Placental pericyte (primary cell): ENCODE measurements around the gene RHCE. TPM values are rescaled to one million over a fixed set of nuclear protein-coding genes. Genes with fewer than 3 reads are reported as not detected.

Experiments used
- total RNA-seq: library from RNA; depleted of rRNA; stranded (reverse); fragments of >200 nt; gene quantifications from 2 replicates; pipeline ENCODE4 v1.2.3, GENCODE V29; 2012

The RHCE gene
- 0.14 and 0.66 TPM in 2 replicates for total RNA-seq

GRCh38 chr1:25420715-25421114, at the start of gene RHCE:
RHCE (minus strand) TSS chr1:25420825; CDS start chr1:25420786, 39 bp downstream.

DNA sequence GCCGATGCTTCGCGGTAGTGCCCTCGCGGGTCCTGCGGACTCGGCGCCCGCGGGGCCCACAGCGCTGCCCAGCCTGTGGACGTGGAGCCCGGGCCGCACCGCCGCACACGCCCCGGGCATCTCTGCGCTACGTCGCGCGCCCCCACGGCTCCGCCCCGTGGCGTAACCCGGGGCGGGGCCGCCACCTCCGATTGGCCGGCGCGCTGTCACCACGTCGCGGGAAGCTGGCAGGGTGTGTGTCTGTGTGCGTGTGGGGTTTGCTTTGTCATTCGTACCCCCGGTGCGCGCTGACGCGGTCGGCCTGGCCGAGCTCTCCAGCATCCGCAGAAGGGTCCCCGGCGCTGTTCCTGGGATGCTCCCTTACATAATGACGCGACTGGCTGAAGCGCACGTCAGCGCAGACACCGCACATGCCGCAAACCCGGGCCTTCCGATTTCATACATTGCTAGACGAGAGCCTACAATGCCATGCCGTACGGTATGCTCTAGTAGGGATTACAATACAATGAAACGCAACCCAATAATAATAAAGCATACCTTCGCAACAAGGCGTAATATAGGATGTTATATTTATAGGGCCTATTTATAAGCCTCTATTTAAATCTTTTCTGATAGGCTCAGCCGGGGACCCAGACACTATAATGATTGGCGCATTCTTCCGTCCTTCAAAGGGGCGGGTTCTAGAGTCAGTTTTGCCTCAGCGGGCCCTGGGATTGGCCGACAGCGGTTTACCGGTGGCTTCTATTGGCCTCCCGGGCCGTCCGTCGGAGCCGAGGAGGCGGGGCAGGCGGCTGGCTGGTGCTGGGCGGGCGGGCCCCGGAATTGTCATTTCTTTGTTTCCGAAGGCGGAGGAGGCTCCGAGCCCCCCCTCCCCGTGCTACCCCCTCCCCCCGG, 9.7 kb upstream of the RHCE start, which contains the start of gene MACO1:
Gene MACO1 (plus strand): TSS at position 825 of the 894 bp plus-strand sequence. CDS start 202 bp downstream, outside the sequence.

DNA sequence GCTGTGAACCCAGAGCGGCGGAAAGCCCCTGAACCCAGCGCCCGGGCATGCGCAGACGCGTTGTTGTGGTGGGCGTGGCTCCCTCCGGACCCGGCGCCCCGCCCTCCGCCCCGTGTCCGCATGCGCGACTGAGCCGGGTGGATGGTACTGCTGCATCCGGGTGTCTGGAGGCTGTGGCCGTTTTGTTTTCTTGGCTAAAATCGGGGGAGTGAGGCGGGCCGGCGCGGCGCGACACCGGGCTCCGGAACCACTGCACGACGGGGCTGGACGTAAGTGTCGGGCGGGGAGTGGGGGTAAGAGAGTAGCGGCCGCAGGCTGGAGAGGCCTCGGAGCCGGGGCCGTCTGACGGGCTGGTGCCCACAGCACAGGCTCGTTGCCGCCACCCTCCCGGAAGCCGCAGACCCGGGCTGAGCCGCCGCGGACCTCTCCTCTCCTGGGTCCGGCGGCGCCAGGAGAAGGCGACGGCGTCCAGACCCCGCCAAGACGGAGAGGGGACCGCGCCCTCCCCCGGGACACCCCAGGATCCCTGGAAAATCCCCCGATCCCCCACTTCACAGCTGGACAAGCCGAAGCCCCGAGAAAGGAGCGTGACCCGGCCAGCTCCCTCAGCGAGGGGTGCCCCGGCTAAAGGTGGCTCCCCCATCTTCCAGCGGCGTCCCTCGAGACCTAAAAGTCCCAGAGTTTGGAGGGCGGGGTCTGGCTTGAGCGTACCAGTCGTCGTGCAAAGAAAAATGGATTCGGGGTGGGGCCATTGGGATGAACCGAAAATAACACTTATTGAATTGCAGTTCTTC, 82.2 kb downstream of the RHCE start, which contains the start of gene TMEM50A:
Gene TMEM50A (plus strand): TSS at position 147 of the 794 bp plus-strand sequence. CDS start 2,153 bp downstream, outside the sequence.

Other genes with a start within 250 kb of the RHCE start
- gene SYF2, start 188.3 kb downstream of the RHCE start, total RNA-seq = 19.2 and 45.5 TPM in 2 replicates
- gene RSRP1, start 173.4 kb downstream of the RHCE start, total RNA-seq = 94.1 and 98.5 TPM in 2 replicates
- not detected in 2 replicates for gene RHD, start 148.3 kb downstream of the RHCE start, total RNA-seq
- 89.9 and 107 TPM in 2 replicates for gene TMEM50A, start 82.5 kb downstream of the RHCE start, total RNA-seq
- gene MACO1, start 10.1 kb upstream of the RHCE start, total RNA-seq = 21.9 and 28.4 TPM in 2 replicates
- 18.8 and 22.5 TPM in 2 replicates for gene LDLRAP1, start 122.8 kb upstream of the RHCE start, total RNA-seq
- 0.14 and 1.3 TPM in 2 replicates for gene MAN1C1, start 196.0 kb upstream of the RHCE start, total RNA-seq